H1 (cell line): Measurements from ENCODE around the gene GALNTL6. TPM values are rescaled to one million over a fixed set of nuclear protein-coding genes. Genes with fewer than 3 reads are reported as not detected.

Experiments used
- PHF8 ChIP-seq: fragments of 200-600 bp; sonication (generic); conservative IDR thresholded peaks from 2 replicates; pipeline ENCODE4 v1.7.1; 2012; ENCODE audit warnings: low read depth, mild to moderate bottlenecking, inconsistent platforms, low read length, moderate library complexity
- SP2 ChIP-seq: IDR thresholded peaks from 2 replicates; pipeline ENCODE4 v1.6.1; 2012; ENCODE audit warnings: mild to moderate bottlenecking, low read length, inconsistent platforms
- polyA plus RNA-seq, 7 experiments: library from polyadenylated mRNA; depleted of rRNA in 3 of 7; stranded (reverse) in 5 of 7; unstranded in 2 of 7; fragments of >200 nt in 5 of 7; fragments of 200-250 nt in 2 of 7; gene quantifications; 1 replicate in 5 of 7; 2 replicates in 1 of 7; 4 replicates in 1 of 7; pipeline versions ENCODE4 v1.2.1 to v1.2.3, GENCODE V29; 2011 to 2013; ENCODE audit warnings: missing spikeins in 2 of 7, mixed read lengths in 2 of 7
- total RNA-seq: library from RNA; stranded (reverse); fragmentation: NEBNext Ultra II Directional; extraction: Animal tissue kit (Norgen Biotek cat#: 25700); gene quantifications from 2 replicates; pipeline ENCODE4 v1.2.1, GENCODE V29; 2021

The GALNTL6 gene
- total and polyA plus RNA-seq, 2 of the 8 experiments (the other 6 are each of a cell fraction or from before 2014, with no cell fraction given) = 0.03 to 0.32 TPM

GRCh38 chr4:172392741-172393140 is 579.5 kb downstream of the GALNTL6 start (continued):
- TF ChIP-seq PHF8 (no peak), SP2 (no peak)
